Measurements from ENCODE around the gene ABO.
"Not testable (repeated sequence)": the region's sequence is repeated elsewhere in the genome, so short reads cannot be mapped to it uniquely, and the experiment has no call there.

ABO gene

GRCh38 chr9:133286523-133286922, 11.5 kb upstream of the ABO start:
- DNase-seq, result no peak

GRCh38 chr9:133285252-133285775, 10.3 kb upstream of the ABO start:
- DNase-seq, result no peak

DNA sequence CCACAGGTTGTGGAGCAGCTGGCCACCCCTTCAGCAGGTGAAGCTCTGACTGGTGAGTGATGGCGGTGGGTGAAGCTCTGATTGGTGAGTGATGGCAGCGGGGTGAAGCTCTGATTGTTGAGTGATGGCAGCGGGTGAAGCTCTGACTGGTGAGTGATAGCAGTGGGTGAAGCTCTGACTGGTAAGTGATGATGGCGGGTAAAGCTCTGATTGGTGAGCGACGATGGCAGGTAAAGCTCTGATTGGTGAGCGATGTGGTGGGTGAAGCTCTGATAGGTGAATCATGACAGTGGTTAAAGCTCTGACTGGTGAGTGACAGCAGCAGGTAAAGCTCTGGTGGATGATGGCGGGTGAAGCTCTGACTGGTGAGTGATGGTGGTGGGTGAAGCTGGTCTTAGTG, 9.4 kb upstream of the ABO start:
- no peak for DNase-seq

DNA sequence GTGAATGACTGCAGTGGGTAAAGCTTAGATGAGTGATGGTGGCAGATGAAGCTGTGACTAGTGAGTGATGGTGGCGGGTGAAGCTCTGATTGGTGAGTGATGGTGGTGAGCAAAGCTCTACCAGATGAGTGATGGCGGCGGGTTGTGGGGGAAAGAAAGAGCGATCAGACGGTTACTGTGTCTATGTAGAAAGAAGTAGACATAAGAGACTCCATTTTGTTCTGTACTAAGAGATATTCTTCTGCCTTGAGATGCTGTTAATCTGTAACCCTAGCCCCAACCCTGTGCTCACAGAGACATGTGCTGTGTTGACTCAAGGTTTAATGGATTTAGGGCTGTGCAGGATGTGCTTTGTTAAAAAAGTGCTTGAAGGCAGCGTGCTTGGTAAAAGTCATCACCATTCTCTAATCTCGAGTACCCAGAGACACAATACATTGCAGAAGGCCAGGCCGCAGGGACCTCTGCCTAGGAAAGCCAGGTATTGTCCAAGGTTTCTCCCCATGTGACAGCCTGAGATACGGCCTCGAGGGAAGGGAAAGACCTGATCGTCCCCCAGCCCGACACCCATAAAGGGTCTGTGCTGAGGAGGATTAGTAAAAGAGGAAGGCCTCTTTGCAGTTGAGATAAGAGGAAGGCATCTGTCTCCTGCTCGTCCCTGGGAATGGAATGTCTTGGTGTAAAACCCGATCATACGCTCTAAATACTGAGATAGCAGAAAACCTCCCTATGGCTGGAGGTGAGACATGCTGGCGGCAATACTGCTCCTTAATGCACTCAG, 8.4 kb upstream of the ABO start:
- DNase-seq, result not testable (repeated sequence)

DNA sequence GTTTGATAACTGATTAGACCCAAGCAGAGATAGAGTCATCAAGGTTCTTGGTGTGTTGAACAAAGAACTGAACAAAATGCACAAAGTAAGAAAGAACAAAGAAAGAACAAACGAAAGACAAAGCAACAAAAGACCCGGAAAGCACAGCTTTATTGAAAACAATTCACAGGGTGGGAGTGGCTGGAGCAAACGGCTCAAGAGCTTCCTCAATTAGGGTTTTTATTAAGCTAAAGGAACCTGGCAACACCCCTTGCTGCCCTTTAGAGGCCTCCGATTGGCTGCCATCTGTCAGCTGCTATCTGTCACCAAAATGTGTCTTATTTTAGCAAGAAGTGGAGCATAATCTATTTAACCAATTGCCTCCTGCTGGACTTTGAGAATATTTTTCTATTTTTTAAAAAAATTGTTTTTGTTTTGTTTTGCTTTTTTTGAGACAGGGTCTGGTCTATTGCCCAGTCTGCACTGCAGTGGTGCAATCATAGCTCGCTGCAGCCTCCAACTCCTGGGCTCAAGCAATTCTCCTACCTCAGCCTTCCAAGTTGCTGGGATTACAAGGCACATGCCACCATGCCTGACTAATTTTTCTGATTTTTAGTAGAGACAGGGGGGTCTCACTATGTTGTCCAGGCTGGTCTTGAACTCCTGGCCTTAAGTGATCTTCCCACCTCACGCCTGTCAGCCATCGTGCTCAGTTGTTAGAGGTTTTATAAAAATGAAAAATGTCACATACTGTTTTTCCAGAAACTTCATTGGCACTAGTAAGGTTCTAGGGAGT, 7.7 kb upstream of the ABO start:
- DNase-seq, result no peak

DNA sequence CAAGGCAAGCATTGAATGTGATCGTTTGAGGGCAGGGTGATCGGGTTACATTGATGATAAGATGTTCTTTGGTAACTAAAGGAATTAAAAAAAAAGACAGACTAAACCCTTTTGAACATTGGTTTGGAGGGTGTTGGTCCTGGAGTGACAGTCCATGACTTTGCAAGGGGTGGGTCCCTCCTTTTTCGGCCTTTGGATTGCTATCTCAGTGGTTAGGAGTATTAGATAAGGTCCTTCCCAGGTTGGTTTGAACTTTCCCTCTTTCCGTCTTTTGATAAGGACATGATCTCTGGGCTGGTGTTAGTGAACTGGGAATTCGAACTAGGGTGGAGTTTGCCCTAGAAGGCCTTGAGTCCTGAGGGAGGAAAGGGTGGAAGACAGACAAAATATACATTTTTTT, 5.4 kb upstream of the ABO start:
- no peak for DNase-seq

DNA sequence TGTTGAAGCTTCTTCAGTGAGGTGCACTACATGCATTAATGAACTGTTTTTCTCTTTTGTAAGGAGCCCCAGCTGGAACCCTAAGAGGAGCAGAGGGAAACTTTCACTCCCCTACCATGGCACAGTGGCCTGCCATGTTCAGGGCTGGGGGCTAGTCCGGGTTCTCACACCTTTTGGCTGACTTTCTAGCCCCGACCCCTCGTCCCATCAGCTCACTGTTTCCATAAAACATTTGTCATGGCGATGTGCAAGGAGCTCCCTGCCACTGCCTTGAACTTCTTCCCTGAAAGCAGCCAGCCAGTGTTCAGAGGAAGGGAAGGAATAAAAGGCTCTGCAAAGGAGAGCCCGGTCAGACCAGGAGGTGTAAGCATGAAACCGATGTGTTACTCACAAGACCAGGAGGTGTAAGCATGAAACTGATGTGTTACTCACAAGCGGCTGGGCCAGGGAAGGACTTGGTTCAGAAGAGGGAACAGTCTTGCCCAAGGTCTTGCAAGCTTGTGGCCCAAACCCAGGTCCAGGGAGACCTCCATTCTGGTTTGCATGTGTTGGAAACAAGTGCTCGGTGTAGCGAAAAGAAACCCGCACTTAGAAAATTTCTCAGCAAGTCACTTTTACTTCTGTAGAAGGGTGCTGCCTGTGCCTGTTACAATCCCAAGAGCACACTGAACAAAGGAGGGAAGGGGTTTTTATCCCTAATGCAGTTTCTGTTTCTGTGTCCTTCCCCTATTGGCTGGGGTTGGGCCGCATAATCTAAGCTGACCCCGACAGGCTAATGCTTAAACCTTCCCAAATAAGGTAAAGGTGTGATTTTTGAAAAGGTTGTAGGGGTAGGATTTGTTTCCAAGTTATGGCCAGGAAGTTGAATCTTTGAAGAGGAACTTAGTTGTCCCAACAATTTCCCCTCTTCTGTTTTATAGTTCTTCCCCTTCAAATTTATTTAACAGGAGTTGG, 3.4 kb upstream of the ABO start:
- no peak for DNase-seq

DNA sequence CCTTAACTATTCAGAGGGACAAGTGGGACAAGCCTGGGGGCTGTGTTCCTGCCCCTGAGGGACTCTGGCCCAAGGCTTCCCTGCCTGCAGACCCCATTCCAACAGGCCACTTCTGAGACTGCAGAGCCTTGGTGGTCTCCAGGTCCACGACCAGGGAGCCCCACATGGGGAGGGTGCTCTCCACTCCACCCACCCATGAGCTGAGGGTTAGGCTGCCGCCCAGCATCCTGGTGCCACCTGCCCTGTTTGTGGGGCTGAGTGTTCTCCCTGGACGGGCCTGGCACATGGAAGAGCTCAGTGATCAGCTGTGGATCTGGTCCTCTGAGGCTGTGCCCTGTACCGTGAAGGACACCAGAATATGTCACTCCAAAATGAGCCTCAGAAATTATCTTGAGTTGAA, 2.5 kb upstream of the ABO start:
- DNase-seq, result no peak

DNA sequence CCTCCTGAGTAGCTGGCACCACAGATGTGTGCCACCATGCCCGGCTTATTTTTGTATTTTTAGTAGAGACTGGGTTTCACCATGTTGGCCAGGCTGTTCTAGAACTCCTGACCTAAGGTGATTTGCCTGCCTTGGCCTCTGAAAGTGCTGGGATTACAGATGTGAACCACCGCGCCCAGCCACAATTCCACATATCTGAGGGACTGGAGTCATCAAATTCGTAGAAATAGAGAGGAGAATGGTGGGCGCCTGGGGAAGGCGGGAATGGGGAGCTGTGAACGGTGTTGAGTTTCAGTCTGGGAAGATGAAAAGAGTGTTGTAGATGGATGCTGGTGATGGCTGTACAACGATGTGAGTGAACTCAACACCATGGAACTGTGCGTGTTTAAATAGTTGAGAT, 1.9 kb upstream of the ABO start:
- DNase-seq, result no peak

GRCh38 chr9:133276001-133276884, 1.2 kb upstream of the ABO start:
- DNase-seq, result no peak

- no peak for DNase-seq
Measured at GRCh38 chr9:133274236-133275104, 531 bp downstream of the ABO start.

DNA sequence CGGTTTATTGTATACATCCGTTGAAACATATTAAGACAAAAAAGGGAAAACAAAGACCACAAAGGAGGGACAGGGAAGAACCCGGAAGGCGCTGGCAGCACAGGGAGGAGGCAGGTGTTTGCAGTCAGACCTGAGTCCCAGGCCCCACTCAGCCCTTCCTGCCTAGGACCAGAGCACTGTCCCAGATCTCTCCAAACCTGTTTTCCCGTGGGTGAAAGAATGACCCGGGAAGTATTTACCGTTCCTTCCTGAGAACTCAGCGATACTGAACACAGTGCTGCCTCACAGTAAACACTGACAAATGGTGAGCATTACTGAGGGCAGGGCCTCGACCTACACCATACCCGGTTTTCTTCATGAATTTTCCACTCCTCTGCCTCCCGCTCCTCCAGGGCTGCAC, 1.2 kb downstream of the ABO start:
- DNase-seq, result no peak

DNA sequence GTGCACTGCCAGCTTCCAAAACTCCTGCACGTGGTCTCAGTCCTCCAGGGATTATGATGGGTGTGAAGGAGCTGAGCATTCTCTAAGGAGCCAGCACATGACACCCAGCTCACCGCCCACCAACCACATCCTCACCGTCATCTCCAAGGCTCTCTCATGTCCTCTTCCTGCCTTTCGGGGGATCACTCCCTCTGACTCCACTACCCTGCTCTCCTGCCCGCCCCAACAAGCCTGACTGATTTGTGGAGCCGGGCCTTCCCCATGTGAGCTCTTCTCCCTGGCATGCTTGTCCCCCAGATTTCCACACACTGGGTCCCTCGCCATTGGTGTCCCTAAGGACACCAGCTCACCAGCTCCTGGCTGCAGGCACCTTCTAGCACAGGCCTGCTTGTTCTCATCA, 1.9 kb downstream of the ABO start:
- no peak for DNase-seq

DNA sequence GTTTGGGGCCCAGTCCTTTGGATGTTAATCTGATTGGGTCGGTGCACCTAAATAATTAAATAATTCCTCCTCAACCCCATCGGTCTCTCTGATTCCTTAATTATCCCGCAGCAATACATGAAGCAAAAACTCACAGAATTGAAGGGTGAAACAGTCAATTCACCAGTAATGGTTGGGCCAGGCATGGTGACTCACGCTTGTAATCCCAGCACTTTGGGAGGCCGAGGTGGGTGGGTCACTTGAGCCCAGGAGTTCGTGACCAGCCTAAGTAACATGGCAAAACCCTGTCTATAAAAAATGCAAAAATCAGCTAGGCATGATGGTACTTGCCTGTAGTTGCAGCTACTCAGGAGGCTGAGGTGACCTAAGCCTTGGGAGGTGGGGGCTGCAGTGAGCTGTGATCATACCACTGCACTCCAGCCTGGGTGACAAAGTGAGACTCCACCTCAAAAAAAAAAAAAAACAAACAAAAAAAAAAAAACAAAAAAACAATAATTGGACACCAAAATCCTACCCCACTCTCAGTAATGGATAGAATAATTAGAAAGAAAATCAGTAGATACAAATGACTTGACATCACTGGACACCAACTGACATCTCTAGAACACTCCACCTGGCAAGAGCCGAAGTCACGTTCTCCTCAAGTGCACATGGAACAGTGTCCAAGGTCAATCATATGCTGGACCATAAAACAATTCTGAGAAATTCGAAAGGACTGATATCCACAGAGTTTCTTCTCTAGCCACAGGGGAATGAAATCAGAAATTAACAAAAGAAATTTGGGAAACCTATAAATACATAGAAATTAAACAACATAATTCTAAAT, 5.3 kb downstream of the ABO start:
- DNase-seq, result no peak

GRCh38 chr9:133269136-133269535, 5.9 kb downstream of the ABO start:
- DNase-seq, result not testable (repeated sequence)

DNA sequence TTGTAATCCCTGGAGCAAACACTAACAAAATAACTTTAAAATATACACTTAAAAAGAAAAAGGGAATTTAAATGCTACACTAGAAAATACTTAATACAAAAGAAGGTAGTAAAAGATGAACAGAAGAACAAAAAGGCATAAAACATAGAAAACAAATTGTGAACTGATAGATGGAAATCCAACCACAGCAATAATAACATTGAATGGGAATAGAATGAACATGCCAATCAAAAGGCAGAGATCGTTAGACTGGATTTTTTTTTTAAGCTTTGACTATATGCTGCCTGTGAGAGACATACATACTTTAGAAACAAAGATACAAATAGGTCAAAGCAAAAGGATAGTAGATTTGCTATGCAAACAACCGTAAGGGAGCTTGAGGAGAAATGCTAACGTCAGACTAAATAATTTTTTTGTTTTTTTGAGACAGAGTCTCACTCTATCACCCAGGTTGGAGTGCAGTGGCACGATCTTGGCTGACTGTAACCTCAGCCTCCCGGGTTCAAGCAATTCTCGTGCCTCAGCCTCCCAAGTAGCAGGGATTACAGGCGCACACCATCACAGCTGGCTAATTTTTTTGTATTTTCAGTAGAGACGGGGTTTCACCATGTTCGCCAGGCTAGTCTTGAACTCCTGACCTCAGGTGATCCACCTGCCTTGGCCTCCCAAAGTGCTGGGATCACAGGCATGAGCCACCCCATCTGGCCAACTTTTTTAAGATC, 6.5 kb downstream of the ABO start:
- DNase-seq, result no peak

- no peak for DNase-seq
Measured at GRCh38 chr9:133264235-133264764, 10.7 kb downstream of the ABO start.

DNA sequence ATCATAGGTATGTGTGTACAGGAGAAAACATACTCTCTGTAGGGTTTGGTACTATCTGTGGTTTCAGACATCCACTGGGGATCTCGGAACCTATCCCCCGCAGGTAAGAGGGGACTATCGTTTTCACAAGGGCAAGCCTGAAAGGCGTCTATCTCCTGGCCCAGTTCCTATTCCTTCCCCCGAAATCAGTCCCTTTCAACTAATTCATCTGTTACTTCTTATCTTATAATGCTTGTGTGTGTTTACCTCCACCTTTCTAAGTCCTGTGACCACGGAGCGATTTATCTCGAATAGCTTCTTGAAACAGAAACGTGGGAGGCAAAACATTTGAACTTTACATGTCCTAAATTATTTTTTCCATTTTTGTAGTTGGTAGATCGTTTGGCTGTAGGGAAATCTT, 11.4 kb downstream of the ABO start:
- DNase-seq, result no peak

DNA sequence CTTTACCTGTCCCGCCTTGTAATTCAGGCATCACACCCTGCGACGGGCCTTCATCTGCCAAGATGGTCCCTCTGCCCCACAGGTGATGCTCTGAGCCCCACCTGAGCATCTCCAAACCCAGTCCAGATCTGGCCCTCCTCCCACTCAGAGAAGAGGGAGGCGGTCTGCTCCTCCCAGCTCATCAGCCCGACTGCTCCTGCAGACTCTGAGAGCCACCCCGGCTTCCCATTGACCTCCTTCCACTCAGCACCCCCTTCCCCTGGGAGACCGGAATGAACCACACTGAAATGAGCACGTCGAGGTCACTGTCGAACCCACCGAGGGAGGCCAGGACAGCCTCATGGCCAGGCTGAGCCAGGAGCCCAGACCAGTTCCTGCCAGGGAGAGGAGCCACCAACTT, 12.8 kb downstream of the ABO start:
- no peak for DNase-seq
